HT-29 (cell line): Measurements from ENCODE around the gene CD164. TPM values are rescaled to one million over a fixed set of nuclear protein-coding genes. Genes with fewer than 3 reads are reported as not detected.

ENCODE experiments used
- total RNA-seq: library from RNA; depleted of rRNA; stranded (reverse); fragments of >200 nt; shearing (Covaris generic); gene quantifications from 2 replicates; pipeline ENCODE4 v1.2.3, GENCODE V29; 2014; rRNA removed

CD164 gene
- total RNA-seq, 1 experiment from 2014 or later: 123 TPM

Other genes with a start within 250 kb of the CD164 start
- 0.48 and 0.50 TPM in 2 replicates for gene PPIL6, start 58.2 kb upstream of the CD164 start, total RNA-seq
- gene SMPD2, start 58.3 kb upstream of the CD164 start, total RNA-seq: 50.3 and 50.4 TPM in 2 replicates
- 23.6 and 26.4 TPM in 2 replicates for gene MICAL1, start 73.3 kb upstream of the CD164 start, total RNA-seq
- gene ZBTB24, start 100.8 kb upstream of the CD164 start, total RNA-seq: 4.6 and 4.8 TPM in 2 replicates